Mesenchymal stem cell (in vitro differentiated cells and primary cell): ENCODE measurements around the gene BCAR1.

Experiments
- DNase-seq: peaks from one replicate; pipeline ENCODE4 v3.0.0-alpha.2; 2013
- H2AFZ ChIP-seq: one replicate; pipeline ENCODE4 v1.6.1; 2013; ENCODE audit warnings: low read depth, mild to moderate bottlenecking, control low read depth, inconsistent platforms, low read length, moderate library complexity
- H2AK5ac ChIP-seq: 2 replicates; pipeline ENCODE4 v1.6.1; 2013; ENCODE audit warnings: low read length, moderate library complexity, mild to moderate bottlenecking, inconsistent platforms; ENCODE audit not compliant: severe bottlenecking
- H2BK120ac ChIP-seq: one replicate; pipeline ENCODE4 v1.6.1; 2013; ENCODE audit warnings: low read depth, mild to moderate bottlenecking, inconsistent platforms, low read length, moderate library complexity
- H2BK12ac ChIP-seq, 2 experiments: one replicate each; pipeline ENCODE4 v1.6.1; 2013; ENCODE audit warnings: inconsistent platforms in 2 of 2, low read length in 2 of 2, mild to moderate bottlenecking in 2 of 2, moderate library complexity in 2 of 2, control low read depth in 1 of 2
- H2BK15ac ChIP-seq: one replicate; pipeline ENCODE4 v1.6.1; 2013; ENCODE audit warnings: mild to moderate bottlenecking, low read depth, inconsistent platforms; ENCODE audit not compliant: poor library complexity, severe bottlenecking
- H2BK5ac ChIP-seq: 2 replicates; pipeline ENCODE4 v1.6.1; 2013; ENCODE audit warnings: low read depth, mild to moderate bottlenecking, low read length, control low read depth, inconsistent platforms; ENCODE audit not compliant: poor library complexity, severe bottlenecking
- H3K14ac ChIP-seq, 2 experiments: one replicate each; pipeline ENCODE4 v1.6.1; 2013; ENCODE audit warnings: inconsistent platforms in 2 of 2, low read length in 2 of 2, control low read depth in 1 of 2, mild to moderate bottlenecking in 1 of 2, moderate library complexity in 1 of 2
- H3K18ac ChIP-seq, 2 experiments: one replicate each; pipeline ENCODE4 v1.6.1; 2013; ENCODE audit warnings: inconsistent platforms in 2 of 2, low read length in 2 of 2, control low read depth in 1 of 2, low read depth in 1 of 2, mild to moderate bottlenecking in 1 of 2
- H3K23ac ChIP-seq, 2 experiments: one replicate each; pipeline ENCODE4 v1.6.1; 2013; ENCODE audit warnings: inconsistent platforms in 2 of 2, low read length in 2 of 2, mild to moderate bottlenecking in 2 of 2, moderate library complexity in 2 of 2, control low read depth in 1 of 2
- H3K27ac ChIP-seq: 2 replicates; pipeline ENCODE4 v1.5.1; 2013; ENCODE audit warnings: mild to moderate bottlenecking, moderate library complexity, low read length, control low read depth, inconsistent platforms; ENCODE audit not compliant: poor library complexity, severe bottlenecking
- H3K27me3 ChIP-seq, 2 experiments: 2 replicates each; pipeline versions ENCODE4 v1.6.1 to v1.7.0; 2013; ENCODE audit warnings: low read length in 2 of 2, mild to moderate bottlenecking in 2 of 2, moderate library complexity in 2 of 2, control low read depth in 1 of 2, inconsistent platforms in 1 of 2; ENCODE audit not compliant: control insufficient read depth in 1 of 2, insufficient read depth in 1 of 2
- H3K36me3 ChIP-seq, 2 experiments: 2 replicates each; pipeline versions ENCODE4 v1.6.1 to v1.7.0; 2013; ENCODE audit warnings: low read length in 2 of 2, control low read depth in 1 of 2, inconsistent platforms in 1 of 2, low read depth in 1 of 2, mild to moderate bottlenecking in 1 of 2; ENCODE audit not compliant: insufficient read depth in 2 of 2, control insufficient read depth in 1 of 2
- H3K4ac ChIP-seq, 2 experiments: one replicate each; pipeline ENCODE4 v1.6.1; 2013; ENCODE audit warnings: inconsistent platforms in 2 of 2, low read length in 2 of 2, mild to moderate bottlenecking in 2 of 2, moderate library complexity in 2 of 2, control low read depth in 1 of 2, low read depth in 1 of 2
- H3K4me1 ChIP-seq: 2 replicates; pipeline ENCODE4 v1.6.1; 2013; ENCODE audit warnings: low read depth, low read length, control low read depth; ENCODE audit not compliant: control insufficient read depth, insufficient read depth
- H3K4me2 ChIP-seq: 2 replicates; pipeline ENCODE4 v1.6.1; 2013; ENCODE audit warnings: low read length, mild to moderate bottlenecking, inconsistent platforms; ENCODE audit not compliant: poor library complexity, severe bottlenecking
- H3K4me3 ChIP-seq, 2 experiments: 2 replicates each; pipeline versions ENCODE4 v1.5.1 to v1.7.0; 2013; ENCODE audit warnings: low read length in 2 of 2, mild to moderate bottlenecking in 2 of 2, control low read depth in 1 of 2, low read depth in 1 of 2; ENCODE audit not compliant: insufficient read depth in 1 of 2
- H3K79me1 ChIP-seq: replicated peaks from 2 replicates; pipeline ENCODE4 v1.6.1; 2013; ENCODE audit warnings: mild to moderate bottlenecking, control low read depth, low read length, inconsistent platforms; ENCODE audit not compliant: poor library complexity, severe bottlenecking
- H3K9ac ChIP-seq: 2 replicates; pipeline ENCODE4 v1.7.0; 2013; ENCODE audit warnings: mild to moderate bottlenecking, low read length, moderate library complexity
- H3K9me3 ChIP-seq: 2 replicates; pipeline ENCODE4 v1.7.0; 2013; ENCODE audit warnings: mild to moderate bottlenecking, low read length; ENCODE audit not compliant: control insufficient read depth
- H4K8ac ChIP-seq: one replicate; pipeline ENCODE4 v1.6.1; 2013; ENCODE audit warnings: inconsistent platforms, mild to moderate bottlenecking, low read length, moderate library complexity
- H4K91ac ChIP-seq: one replicate; pipeline ENCODE4 v1.6.1; 2013; ENCODE audit warnings: mild to moderate bottlenecking, low read length, inconsistent platforms
- WGBS: methylation state at CpG from one replicate; pipeline ENCODE4 v1.1.7; 2013; ENCODE audit warnings: mixed read lengths; 5-methylcytosine and 5-hydroxymethylcytosine counted together

BCAR1 gene

DNA sequence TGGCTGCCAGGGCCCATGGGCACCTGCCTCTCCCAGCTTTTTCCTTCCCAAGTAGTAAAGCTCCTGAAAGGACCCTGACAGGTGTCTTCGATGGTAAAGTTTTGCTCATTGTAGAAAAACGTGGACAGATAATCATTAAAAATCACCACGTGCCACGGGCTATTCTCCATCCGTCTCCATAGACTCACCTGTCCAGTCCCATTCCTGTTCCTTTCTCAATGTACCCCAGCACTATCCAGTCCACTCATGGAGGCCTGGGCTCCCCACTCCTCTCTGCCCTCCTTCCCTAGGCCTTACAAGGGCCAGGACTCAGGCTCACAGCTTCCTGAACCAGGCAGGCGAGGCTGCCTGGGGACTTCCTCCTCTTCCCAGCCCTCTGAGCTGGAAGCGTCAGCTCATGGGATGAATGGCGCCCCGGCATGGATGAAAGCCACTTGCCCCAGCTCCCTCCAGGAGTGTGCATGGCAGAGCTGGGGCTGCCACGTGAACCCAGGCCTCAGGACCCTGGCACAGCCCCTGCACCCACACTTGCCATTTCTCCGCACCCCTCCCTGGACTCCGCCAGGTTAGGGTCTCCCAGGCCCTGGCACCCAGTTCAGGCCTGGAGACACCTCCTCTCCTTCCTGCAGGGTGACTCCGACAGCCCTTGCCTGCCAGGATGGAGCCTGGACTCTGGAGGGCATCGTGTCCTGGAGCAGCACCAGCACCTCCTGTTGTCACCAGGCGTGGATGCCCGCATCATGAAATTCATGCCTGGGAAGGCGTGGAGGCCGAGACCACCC lies 23.9 kb downstream of the BCAR1 start:
- peak overlapping the region; percentile 29 for H4K8ac ChIP-seq
- peak overlapping the region in 1 of 2 experiments; percentile 17 for H2BK12ac ChIP-seq
- H2BK15ac ChIP-seq: no peak overlapping the region
- H3K27ac ChIP-seq: no peak overlapping the region
- no peak overlapping the region for H2AFZ ChIP-seq
- H3K9me3 ChIP-seq: no peaks in the 10 kb centered on the region
- H3K27me3 ChIP-seq: peaks cover 0 to 8% of the 10 kb centered on the region in 2 experiments
- H3K4me3 ChIP-seq: peak overlapping the region in 1 of 2 experiments; percentile 1
- H3K36me3 ChIP-seq: peaks cover 49 to 52% of the 10 kb centered on the region in 2 experiments
- peak overlapping the region in 1 of 2 experiments; percentile 4 for H3K18ac ChIP-seq
- H3K4me1 ChIP-seq: peaks cover 43% of the 10 kb centered on the region
- H2BK5ac ChIP-seq: no peak overlapping the region
- 95% methylated on average over 17 of the region's 18 CpGs for WGBS
- peak overlapping the region in 1 of 2 experiments; percentile 42 for H3K4ac ChIP-seq
- no peak overlapping the region for H2BK120ac ChIP-seq
- H3K79me1 ChIP-seq: peaks cover 17% of the 10 kb centered on the region
- no peak overlapping the region for H3K4me2 ChIP-seq
- H3K23ac ChIP-seq: no peak overlapping the region
- H4K91ac ChIP-seq: no peak overlapping the region
- H2AK5ac ChIP-seq: no peak overlapping the region
- no peak for DNase-seq
- H3K14ac ChIP-seq: no peak overlapping the region
- H3K9ac ChIP-seq: no peak overlapping the region

DNA sequence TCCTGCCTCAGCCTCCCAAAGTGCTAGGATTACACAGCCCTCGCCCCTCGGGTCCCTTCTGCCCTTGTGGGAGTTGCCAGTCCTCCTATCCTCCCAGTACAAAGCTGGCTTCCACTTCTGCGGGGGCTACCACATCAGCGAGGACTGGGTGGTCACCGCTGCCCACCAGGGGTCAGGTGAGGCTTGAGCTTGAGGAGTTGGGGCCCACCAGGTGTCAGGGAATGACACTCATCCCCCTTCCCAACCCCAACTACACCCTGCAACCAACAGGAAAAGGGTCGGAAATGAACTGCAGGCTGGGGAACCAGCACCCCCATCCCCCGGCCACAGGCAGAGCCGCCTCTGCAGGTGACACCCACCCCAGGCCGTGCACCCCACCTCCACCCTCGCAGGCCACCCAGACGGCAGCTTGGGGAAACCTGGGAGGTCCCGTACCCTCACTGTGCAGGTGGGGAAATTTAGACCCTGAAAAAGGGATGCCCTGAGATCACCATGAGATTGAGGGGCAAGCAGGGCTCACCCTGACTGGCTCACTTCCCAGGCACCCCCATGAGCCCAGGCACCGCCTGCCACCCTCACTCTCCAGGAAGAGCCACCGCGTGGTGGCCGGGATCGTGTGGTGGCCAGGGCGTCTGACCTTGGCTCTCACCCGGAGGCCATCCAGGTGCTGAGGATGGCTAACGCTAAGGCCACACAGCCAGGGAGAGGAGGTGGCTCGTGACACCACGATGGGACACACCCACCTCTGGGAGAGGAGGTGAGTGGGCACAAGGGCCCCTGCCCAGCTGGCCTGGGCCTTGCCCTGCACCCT lies 24.7 kb downstream of the BCAR1 start:
- H2BK15ac ChIP-seq: no peak overlapping the region
- no peak overlapping the region for H2AFZ ChIP-seq
- H3K9ac ChIP-seq: no peak overlapping the region
- no peak overlapping the region for H2BK120ac ChIP-seq
- no peak overlapping the region for H2AK5ac ChIP-seq
- H3K9me3 ChIP-seq: no peaks in the 10 kb centered on the region
- H3K14ac ChIP-seq: no peak overlapping the region
- no peak overlapping the region for H3K4me3 ChIP-seq
- H3K36me3 ChIP-seq: peaks cover 45 to 47% of the 10 kb centered on the region in 2 experiments
- no peak overlapping the region for H3K4me2 ChIP-seq
- no peak overlapping the region for H4K91ac ChIP-seq
- no peak overlapping the region for H2BK5ac ChIP-seq
- no peak overlapping the region for H3K27ac ChIP-seq
- peaks cover 0 to 8% of the 10 kb centered on the region in 2 experiments for H3K27me3 ChIP-seq
- peak overlapping the region in 1 of 2 experiments; percentile 4 for H3K18ac ChIP-seq
- DNase-seq: peak; percentile 4
- peaks cover 42% of the 10 kb centered on the region for H3K4me1 ChIP-seq
- no peak overlapping the region for H2BK12ac ChIP-seq
- H3K4ac ChIP-seq: peak overlapping the region in 1 of 2 experiments; percentile 42
- H3K23ac ChIP-seq: no peak overlapping the region
- peak overlapping the region; percentile 16 for H4K8ac ChIP-seq
- WGBS: 83% methylated on average over 22 of the region's 22 CpGs
- peaks cover 17% of the 10 kb centered on the region for H3K79me1 ChIP-seq

DNA sequence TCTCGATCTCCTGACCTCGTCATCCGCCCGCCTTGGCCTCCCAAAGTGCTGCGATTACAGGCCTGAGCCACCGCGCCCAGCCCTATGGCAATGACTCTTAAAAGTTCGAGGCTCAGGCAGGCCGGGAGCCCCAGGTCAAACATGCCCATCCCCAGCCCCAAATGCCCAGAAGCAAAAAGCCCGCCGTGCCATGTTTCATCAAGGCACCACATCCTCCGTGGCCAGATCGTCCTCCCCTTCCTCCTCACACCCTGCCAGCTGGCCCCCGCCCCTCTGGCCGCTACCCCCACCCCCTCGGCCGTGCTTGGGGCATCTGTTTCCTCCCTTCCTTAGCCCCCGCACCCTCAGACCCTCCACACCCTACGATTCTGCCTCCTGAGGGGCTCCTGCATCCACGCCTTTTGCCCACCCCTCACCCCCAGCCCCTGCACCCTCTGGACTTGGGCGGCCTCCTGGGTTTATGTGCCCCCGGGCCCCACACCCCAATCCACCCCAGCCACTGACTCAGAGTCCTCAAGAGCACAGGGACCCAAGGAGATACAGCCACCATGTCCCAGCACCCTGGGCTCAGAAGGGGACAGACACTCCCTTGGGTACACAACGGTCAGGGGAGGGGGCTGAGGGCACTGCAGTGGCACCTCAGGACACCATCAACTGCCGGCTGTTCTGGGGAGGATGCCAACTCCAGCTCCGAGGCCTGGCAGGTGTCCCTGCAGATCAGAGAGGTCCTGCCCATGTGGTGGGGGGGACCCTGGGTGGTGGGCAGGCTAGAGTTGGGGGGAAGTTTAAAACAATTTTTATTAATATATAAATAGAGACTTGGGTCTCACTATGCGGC lies 25.5 kb downstream of the BCAR1 start:
- WGBS: 86% methylated on average over 25 of the region's 26 CpGs

More for the DNA sequence above, 25.5 kb downstream of the BCAR1 start:
- Histone ChIP-seq H3K23ac (no peak overlapping the region), H3K18ac (no peak overlapping the region), H3K9ac (no peak overlapping the region), H2AFZ (no peak overlapping the region), H2BK15ac (no peak overlapping the region), H3K4me3 (no peak overlapping the region), H4K91ac (no peak overlapping the region), H3K27me3 (peaks cover 0 to 8% of the 10 kb centered on the region in 2 experiments), H2BK12ac (no peak overlapping the region), H2AK5ac (no peak overlapping the region), H3K14ac (no peak overlapping the region), H3K4me1 (peaks cover 43% of the 10 kb centered on the region), H3K36me3 (peaks cover 38 to 45% of the 10 kb centered on the region in 2 experiments), H3K4ac (no peak overlapping the region), H2BK120ac (no peak overlapping the region), H2BK5ac (no peak overlapping the region), H3K4me2 (no peak overlapping the region), H4K8ac (no peak overlapping the region), H3K27ac (no peak overlapping the region), H3K9me3 (no peaks in the 10 kb centered on the region), H3K79me1 (peaks cover 17% of the 10 kb centered on the region)
- DNase-seq: peak; percentile 3
